K562 (cell line): ENCODE results near the gene KRTAP16-1. TPM values are rescaled to one million over a fixed set of nuclear protein-coding genes. Genes with fewer than 3 reads are reported as not detected.

ENCODE experiments used
- ATAC-seq: fragments of 200-7000 bp; cut with Tn5 transposase; 3 replicates; pipeline ENCODE4 v1.9.1; 2020; ENCODE audit warnings: moderate library complexity
- BruUV-seq: library from RNA; stranded (reverse); fragments of 400-500 nt; replicated peaks from 2 replicates; lab custom pipeline; 2021; lab: Mats Ljungman, UMichigan
- CTCF ChIA-PET: fragments of 300-600 bp; formaldehyde crosslinking; extraction: SDS; loops from one replicate; lab custom pipeline; 2021; ENCODE audit warnings: low intra/inter-chr PET ratio; lab: Yijun Ruan, JAX
- POLR2A ChIA-PET: fragments of 300-600, 350-650 bp; sonication (Branson Sonifier 250); formaldehyde crosslinking; extraction: SDS; loops from one replicate; lab custom pipeline; 2021; ENCODE audit warnings: antibody characterized with exemption, inconsistent platforms; lab: Yijun Ruan, JAX
- DNase-seq, 4 experiments: peaks; one replicate each; pipeline versions ENCODE4 v3.0.0 to v3.0.0-alpha.2; 2011 to 2018; ENCODE audit warnings: low spot score in 3 of 4, mixed read lengths in 3 of 4; ENCODE audit errors: extremely low read depth in 1 of 4
- FAIRE-seq: peaks from 2 replicates; lab custom pipeline; 2011; peaks lifted over from hg19 to GRCh38; lab: Jason Lieb, UNC
- H2AFZ ChIP-seq: 2 replicates; pipeline ENCODE4 v1.6.0; 2011; ENCODE audit warnings: low read depth, low read length, control low read depth, inconsistent platforms
- H3K27ac ChIP-seq: fragments of 200-600 bp; 3 replicates; pipeline ENCODE4 v1.8.0; 2011; ENCODE audit warnings: low read depth, mild to moderate bottlenecking, control low read depth, inconsistent platforms, low read length, moderate library complexity, mixed read lengths; ENCODE audit errors: extremely low read depth
- H3K27me3 ChIP-seq, 2 experiments: fragments of 300-600 bp in 1 of 2; 2 replicates in 1 of 2; 3 replicates in 1 of 2; pipeline versions ENCODE4 v1.6.0 to v1.8.0; 2011; ENCODE audit warnings: inconsistent platforms in 2 of 2, low read length in 2 of 2, mild to moderate bottlenecking in 1 of 2, mixed read lengths in 1 of 2, moderate library complexity in 1 of 2; ENCODE audit not compliant: control insufficient read depth in 2 of 2, insufficient read depth in 2 of 2
- H3K36me3 ChIP-seq: fragments of 300-600 bp; 3 replicates; pipeline ENCODE4 v1.8.0; 2011; ENCODE audit warnings: mild to moderate bottlenecking, low read length, inconsistent platforms; ENCODE audit not compliant: control insufficient read depth, insufficient read depth
- H3K4me1 ChIP-seq, 2 experiments: fragments of 200-600 bp in 1 of 2; replicated peaks in 1 of 2; 2 replicates in 1 of 2; 3 replicates in 1 of 2; pipeline versions ENCODE4 v1.5.1 to v1.8.0; 2011; ENCODE audit warnings: inconsistent platforms in 2 of 2, low read length in 2 of 2, mild to moderate bottlenecking in 1 of 2, mixed read lengths in 1 of 2, moderate library complexity in 1 of 2; ENCODE audit not compliant: control insufficient read depth in 2 of 2, insufficient read depth in 2 of 2
- H3K4me2 ChIP-seq: 2 replicates; pipeline ENCODE4 v1.6.1; 2011; ENCODE audit warnings: low read length, control low read depth, inconsistent platforms, mixed read lengths; ENCODE audit not compliant: insufficient read depth
- H3K4me3 ChIP-seq: fragments of 200-600 bp; sonication (generic), shearing (Covaris generic); 2 replicates; pipeline ENCODE4 v1.5.1; 2016; ENCODE audit warnings: control low read depth, inconsistent platforms
- H3K79me2 ChIP-seq: fragments of 200-600 bp; 3 replicates; pipeline ENCODE4 v1.8.0; 2011; ENCODE audit warnings: low read length, inconsistent platforms; ENCODE audit not compliant: control insufficient read depth, insufficient read depth
- H3K9ac ChIP-seq, 2 experiments: 2 replicates each; pipeline versions ENCODE4 v1.6.0 to v1.6.1; 2011; ENCODE audit warnings: low read depth in 2 of 2, low read length in 2 of 2, control low read depth in 1 of 2, inconsistent platforms in 1 of 2, mild to moderate bottlenecking in 1 of 2, mixed read lengths in 1 of 2; ENCODE audit not compliant: insufficient read depth in 1 of 2
- H3K9me1 ChIP-seq: one replicate; pipeline ENCODE4 v1.6.0; 2011; ENCODE audit warnings: inconsistent platforms, mild to moderate bottlenecking, low read length, moderate library complexity; ENCODE audit not compliant: control insufficient read depth, insufficient read depth
- H3K9me3 ChIP-seq: replicated peaks from 2 replicates; pipeline ENCODE4 v1.5.1; 2011; ENCODE audit warnings: low read depth, low read length, inconsistent platforms; ENCODE audit not compliant: control insufficient read depth, insufficient read depth
- H4K20me1 ChIP-seq: replicated peaks from 2 replicates; pipeline ENCODE4 v1.6.1; 2011; ENCODE audit warnings: low read length, inconsistent platforms, mixed read lengths; ENCODE audit not compliant: control insufficient read depth, insufficient read depth
- ETV1 ChIP-seq: fragments of 450-650 bp; conservative IDR thresholded peaks from 2 replicates; pipeline ENCODE4 v1.6.1; 2016; ENCODE audit warnings: missing genetic modification characterization, control low read depth, low read depth, missing compliant biosample characterization
- FIP1L1 ChIP-seq: fragments of 200-400 bp; formaldehyde crosslinking; IDR thresholded peaks from 2 replicates; pipeline ENCODE4 v1.6.1; 2018; ENCODE audit warnings: mild to moderate bottlenecking, low read depth, low read length; ENCODE audit not compliant: poor library complexity, severe bottlenecking
- HNRNPLL ChIP-seq: fragments of 200-400 bp; formaldehyde crosslinking; IDR thresholded peaks from 2 replicates; pipeline ENCODE4 v1.6.1; 2017; ENCODE audit warnings: low read length, low read depth, mild to moderate bottlenecking; ENCODE audit not compliant: poor library complexity, severe bottlenecking
- NFATC3 ChIP-seq: fragments of 450-650 bp; IDR thresholded peaks from 2 replicates; pipeline ENCODE4 v1.6.1; 2017; ENCODE audit warnings: mild to moderate bottlenecking
- POLR2G ChIP-seq: fragments of 200-400 bp; formaldehyde crosslinking; IDR thresholded peaks from 2 replicates; pipeline ENCODE4 v1.6.1; 2017; ENCODE audit warnings: low read depth, mild to moderate bottlenecking, antibody characterized with exemption, low read length, moderate library complexity
- SP1 ChIP-seq: sonication (generic); formaldehyde crosslinking; IDR thresholded peaks from 2 replicates; pipeline ENCODE4 v1.8.1; 2022; ENCODE audit warnings: mild to moderate bottlenecking, missing genetic modification reagents
- SPI1 ChIP-seq: IDR thresholded peaks from 2 replicates; pipeline ENCODE4 v1.6.1; 2011; ENCODE audit warnings: low read depth, low read length, control low read depth, borderline replicate concordance
- SRSF3 ChIP-seq: fragments of 200-400 bp; formaldehyde crosslinking; IDR thresholded peaks from 2 replicates; pipeline ENCODE4 v1.6.1; 2016; ENCODE audit warnings: mild to moderate bottlenecking, low read length, moderate library complexity; ENCODE audit not compliant: insufficient read depth
- TGIF2 ChIP-seq: sonication (generic); formaldehyde crosslinking; IDR thresholded peaks from 2 replicates; pipeline ENCODE4 v1.8.1; 2022; ENCODE audit warnings: mild to moderate bottlenecking, missing genetic modification reagents, moderate library complexity
- TRIM24 ChIP-seq, 2 experiments: fragments of 450-650 bp; IDR thresholded peaks; 2 replicates each; pipeline ENCODE4 v1.6.1; 2016
- ZNF316 ChIP-seq: fragments of 450-650 bp; IDR thresholded peaks from 2 replicates; pipeline ENCODE4 v1.6.1; 2016
- ZNF830 ChIP-seq: fragments of 250-450 bp; sonication (Bioruptor Pico); IDR thresholded peaks from 2 replicates; pipeline ENCODE4 v1.5.0; 2021; ENCODE audit warnings: mild to moderate bottlenecking
- WGBS: fragments of 100-300 bp; shearing (Covaris generic); methylation state at CpG from one replicate; pipeline ENCODE4 v1.1.6; 2016; ENCODE audit warnings: low coverage, mixed read lengths; ENCODE audit not compliant: insufficient coverage; ENCODE audit errors: missing lambda C conversion rate; 5-methylcytosine and 5-hydroxymethylcytosine counted together
- in situ Hi-C: fragments of 300-500 bp; cut with MboI; formaldehyde crosslinking; loops from 4 replicates; pipeline ENCODE4 v1.15.0; 2018; ENCODE audit warnings: inconsistent platforms, mixed read lengths
- intact Hi-C: fragments of 100-400 bp; cut with micrococcal nuclease; formaldehyde crosslinking; loops from 2 replicates; pipeline ENCODE4 v1.14.2; 2022
- polyA plus RNA-seq, 8 experiments: library from polyadenylated mRNA; depleted of rRNA in 4 of 8; stranded (reverse) in 5 of 8; unstranded in 3 of 8; fragments of >200 nt; fragmentation: Nextera tagmentation in 2 of 8; fragmentation: Illumina TruSeq in 1 of 8; extraction: Ambion mirVana in 2 of 8; extraction: Trizol in 1 of 8; gene quantifications; 2 replicates each; pipeline versions ENCODE4 v1.2.1 to v1.2.3, GENCODE V29; 2011 to 2014; ENCODE audit warnings: inconsistent platforms in 1 of 8, missing spikeins in 1 of 8
- total RNA-seq, 7 experiments: library from RNA; depleted of rRNA in 6 of 7; stranded (reverse); fragments of >200 nt in 6 of 7; fragmentation: Illumina TruSeq in 2 of 7; extraction: Trizol in 2 of 7; gene quantifications; 2 replicates each; pipeline versions ENCODE4 v1.2.1 to v1.2.3, GENCODE V29; 2011 to 2021; ENCODE audit warnings: low replicate concordance in 1 of 7
- TF ChIP-seq, protein P1 (sequence below), 2 experiments: fragments of 450-650 bp; IDR thresholded peaks; 2 replicates each; pipeline ENCODE4 v1.6.1; 2016

KRTAP16-1 gene
- total and polyA plus RNA-seq, 9 of the 15 experiments (the other 6 are each of a cell fraction or from before 2014, with no cell fraction given), result not detected

DNA sequence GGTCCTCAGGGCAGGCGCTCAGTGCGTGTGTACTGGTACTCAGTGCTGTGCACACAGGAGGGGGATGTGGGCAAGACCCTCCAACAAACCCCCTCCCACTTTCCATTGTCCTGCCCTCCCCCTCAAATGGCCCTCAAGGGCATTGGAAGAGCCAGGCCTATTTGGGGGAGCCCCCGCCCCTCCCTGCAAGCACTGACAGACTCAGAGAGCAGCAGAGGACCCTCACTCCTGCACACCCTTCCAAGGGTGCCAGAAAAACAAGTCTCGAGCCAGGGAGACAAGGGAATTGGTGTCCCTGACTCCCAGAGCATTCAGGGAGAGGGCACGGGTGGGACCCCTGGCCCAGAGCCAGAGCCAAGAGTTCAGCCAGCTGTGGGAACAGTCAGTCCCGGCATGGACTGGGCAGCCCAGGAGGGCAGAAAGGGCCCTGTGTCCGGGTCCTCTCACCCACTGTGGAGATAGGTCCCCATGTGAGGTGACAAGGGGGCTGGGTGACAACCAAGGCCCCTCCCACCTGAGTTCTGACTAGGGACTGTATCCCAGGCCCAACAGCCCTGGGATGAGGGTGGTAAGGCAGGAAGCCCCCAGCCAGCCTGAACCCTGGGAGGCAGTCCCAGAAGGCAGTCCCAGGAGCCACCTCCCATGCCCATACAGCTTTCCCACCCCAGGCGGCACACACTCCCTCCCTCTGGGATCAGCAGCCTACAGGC, 18.5 kb upstream of the KRTAP16-1 start:
- FAIRE-seq (no peak), ATAC-seq (no peak), DNase-seq (no peak)
- H4K20me1 ChIP-seq, result no peaks in the 10 kb centered on the region; the same call in 1 of the 2 replicates
- in situ Hi-C loops, result no loop called here
- ChIA-PET POLR2A (interaction anchor here (0.6 kb wide), 1 partner anchor 183 kb away, joined by 3 read pairs; no protein-coding TSS in a partner anchor), CTCF (no interaction called here)
- H3K27ac ChIP-seq, result no peak overlapping the region
- no peak overlapping the region for H3K9ac ChIP-seq
- no peak overlapping the region for H3K4me2 ChIP-seq
- WGBS, result 3% methylated on average over 5 of the region's 8 CpGs
- H3K4me1 ChIP-seq, result no peaks in the 10 kb centered on the region
- TF ChIP-seq SPI1 (no peak), ZNF316 (no peak), SP1 (CRISPR knock-in tag) (no peak), HNRNPLL (no peak), SRSF3 (no peak), ZNF830 (CRISPR knock-in tag) (no peak), FIP1L1 (no peak), ETV1 (tag) (no peak), TRIM24 (IDR thresholded peaks at IDR 0.05) (no peak), TGIF2 (CRISPR knock-in tag) (no peak), POLR2G (no peak), NFATC3 (no peak)
- TF ChIP-seq, protein P1, sequence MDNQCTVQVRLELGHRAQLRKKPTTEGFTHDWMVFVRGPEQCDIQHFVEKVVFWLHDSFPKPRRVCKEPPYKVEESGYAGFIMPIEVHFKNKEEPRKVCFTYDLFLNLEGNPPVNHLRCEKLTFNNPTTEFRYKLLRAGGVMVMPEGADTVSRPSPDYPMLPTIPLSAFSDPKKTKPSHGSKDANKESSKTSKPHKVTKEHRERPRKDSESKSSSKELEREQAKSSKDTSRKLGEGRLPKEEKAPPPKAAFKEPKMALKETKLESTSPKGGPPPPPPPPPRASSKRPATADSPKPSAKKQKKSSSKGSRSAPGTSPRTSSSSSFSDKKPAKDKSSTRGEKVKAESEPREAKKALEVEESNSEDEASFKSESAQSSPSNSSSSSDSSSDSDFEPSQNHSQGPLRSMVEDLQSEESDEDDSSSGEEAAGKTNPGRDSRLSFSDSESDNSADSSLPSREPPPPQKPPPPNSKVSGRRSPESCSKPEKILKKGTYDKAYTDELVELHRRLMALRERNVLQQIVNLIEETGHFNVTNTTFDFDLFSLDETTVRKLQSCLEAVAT (IDR thresholded peaks at IDR 0.05), result no peak
- H3K36me3 ChIP-seq, result no peaks in the 10 kb centered on the region
- no peaks in the 10 kb centered on the region for H3K9me1 ChIP-seq
- no peaks in the 10 kb centered on the region for H3K79me2 ChIP-seq
- H2AFZ ChIP-seq, result no peak overlapping the region
- intact Hi-C loops, result loop anchor here (5.0 kb wide), 1 partner anchor 420 kb away; no protein-coding TSS in a partner anchor
- H3K27me3 ChIP-seq, result peaks cover 0 to 9% of the 10 kb centered on the region in 2 experiments; a peak in 1 of 5 replicates
- H3K9me3 ChIP-seq, result no peaks in the 10 kb centered on the region
- no peak overlapping the region for H3K4me3 ChIP-seq
- BruUV-seq, result no TSS peak
